ENCODE results near the gene TCF4. TPM values are rescaled to one million over a fixed set of nuclear protein-coding genes. Genes with fewer than 3 reads are reported as not detected.
A peak's percentile ranks its signal among the peaks of the same experiment; 100 is the strongest.

The TCF4 gene
- total RNA-seq, 1 donor from 2014 or later, result 7.2 TPM

DNA sequence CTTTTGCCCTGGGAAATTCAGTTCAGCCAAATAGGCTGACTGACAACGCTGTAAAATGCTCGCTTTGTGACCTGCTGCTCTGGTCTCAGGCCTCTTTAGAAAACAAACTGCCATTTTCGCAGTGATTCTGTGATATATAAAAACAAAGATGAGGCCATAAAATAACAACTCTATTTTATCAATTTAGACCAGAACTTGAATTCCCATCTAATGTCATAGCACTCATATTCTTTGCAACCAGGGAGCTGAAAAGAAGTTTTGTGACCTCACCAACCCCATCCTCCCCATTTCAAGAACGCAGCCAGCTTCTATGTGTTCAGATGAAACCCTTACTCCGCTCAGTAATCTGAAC is 40.3 kb downstream of the TCF4 start:
- H3K4me3 ChIP-seq (ENCODE audit: low read depth, low read length), result no peak overlapping the region
- TF ChIP-seq, protein P1, sequence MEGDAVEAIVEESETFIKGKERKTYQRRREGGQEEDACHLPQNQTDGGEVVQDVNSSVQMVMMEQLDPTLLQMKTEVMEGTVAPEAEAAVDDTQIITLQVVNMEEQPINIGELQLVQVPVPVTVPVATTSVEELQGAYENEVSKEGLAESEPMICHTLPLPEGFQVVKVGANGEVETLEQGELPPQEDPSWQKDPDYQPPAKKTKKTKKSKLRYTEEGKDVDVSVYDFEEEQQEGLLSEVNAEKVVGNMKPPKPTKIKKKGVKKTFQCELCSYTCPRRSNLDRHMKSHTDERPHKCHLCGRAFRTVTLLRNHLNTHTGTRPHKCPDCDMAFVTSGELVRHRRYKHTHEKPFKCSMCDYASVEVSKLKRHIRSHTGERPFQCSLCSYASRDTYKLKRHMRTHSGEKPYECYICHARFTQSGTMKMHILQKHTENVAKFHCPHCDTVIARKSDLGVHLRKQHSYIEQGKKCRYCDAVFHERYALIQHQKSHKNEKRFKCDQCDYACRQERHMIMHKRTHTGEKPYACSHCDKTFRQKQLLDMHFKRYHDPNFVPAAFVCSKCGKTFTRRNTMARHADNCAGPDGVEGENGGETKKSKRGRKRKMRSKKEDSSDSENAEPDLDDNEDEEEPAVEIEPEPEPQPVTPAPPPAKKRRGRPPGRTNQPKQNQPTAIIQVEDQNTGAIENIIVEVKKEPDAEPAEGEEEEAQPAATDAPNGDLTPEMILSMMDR (conservative IDR thresholded peaks at IDR 0.05; ENCODE audit: low read depth, low read length), result no peak
- DNase-seq (ENCODE audit: low read depth), result no peak

DNA sequence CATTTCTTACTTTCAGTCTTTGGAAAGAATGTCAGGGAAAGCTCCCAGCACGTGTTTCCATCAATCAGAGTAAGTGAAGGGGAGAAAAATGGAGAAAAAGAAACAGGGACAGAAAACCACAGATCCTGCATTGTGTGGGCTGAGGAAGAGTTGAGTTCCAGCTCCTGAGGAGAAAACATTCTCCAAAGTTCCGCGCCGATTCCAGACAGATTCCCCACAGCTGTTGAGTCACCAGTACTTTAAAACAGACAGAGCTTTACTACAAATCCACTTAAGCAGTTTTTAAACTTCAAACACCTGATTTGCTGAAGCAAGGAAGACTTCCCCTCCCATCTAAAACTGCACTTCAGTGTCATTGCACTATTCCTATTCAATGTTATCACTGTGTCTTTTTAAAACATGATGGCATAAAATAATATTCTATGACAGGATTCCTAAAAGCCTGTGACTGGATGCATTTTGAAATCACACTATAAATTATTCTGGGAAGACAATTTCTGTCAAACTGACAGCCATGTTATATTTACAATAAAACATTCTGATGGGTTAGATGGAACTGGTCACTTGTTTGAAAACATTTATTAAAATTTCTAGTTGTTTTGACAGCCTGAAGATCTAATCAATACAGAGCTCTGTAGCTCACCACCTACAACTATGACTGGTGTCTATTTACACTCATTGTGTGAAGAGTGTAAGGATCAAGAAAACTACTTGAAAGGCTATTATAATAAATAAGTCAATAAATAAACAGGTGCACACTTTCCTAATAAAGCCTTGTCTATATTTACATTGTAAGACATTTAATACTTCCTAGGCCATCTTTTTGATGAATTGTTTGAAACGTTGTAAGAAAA is 40.9 kb downstream of the TCF4 start:
- TF ChIP-seq, protein P1 (conservative IDR thresholded peaks at IDR 0.05; ENCODE audit: low read depth, low read length), result no peak
- DNase-seq (ENCODE audit: low read depth), result no peak
- peak overlapping the region; percentile 29 for H3K4me3 ChIP-seq (ENCODE audit: low read depth, low read length)

DNA sequence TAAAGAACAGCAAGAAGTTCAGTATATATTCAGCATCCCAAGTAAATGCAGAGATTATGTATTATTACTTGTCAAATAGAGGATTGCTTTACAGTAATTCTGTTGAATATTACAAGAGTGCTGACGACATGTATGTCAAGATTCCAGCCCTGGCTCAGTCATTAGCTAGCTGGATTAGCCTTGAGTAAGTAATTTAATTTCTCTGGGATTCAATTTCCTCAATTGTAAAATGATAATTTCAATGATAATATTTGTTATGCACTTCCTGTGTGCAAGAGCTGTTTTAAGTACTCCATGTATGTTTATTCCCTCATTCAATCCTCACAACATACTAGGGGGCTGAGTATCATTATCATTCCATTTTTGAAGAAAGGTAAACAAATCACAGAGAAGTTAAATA is 44.0 kb downstream of the TCF4 start:
- TF ChIP-seq, protein P1 (conservative IDR thresholded peaks at IDR 0.05; ENCODE audit: low read depth, low read length), result no peak
- no peak for DNase-seq (ENCODE audit: low read depth)
- H3K4me3 ChIP-seq (ENCODE audit: low read depth, low read length), result no peak overlapping the region

DNA sequence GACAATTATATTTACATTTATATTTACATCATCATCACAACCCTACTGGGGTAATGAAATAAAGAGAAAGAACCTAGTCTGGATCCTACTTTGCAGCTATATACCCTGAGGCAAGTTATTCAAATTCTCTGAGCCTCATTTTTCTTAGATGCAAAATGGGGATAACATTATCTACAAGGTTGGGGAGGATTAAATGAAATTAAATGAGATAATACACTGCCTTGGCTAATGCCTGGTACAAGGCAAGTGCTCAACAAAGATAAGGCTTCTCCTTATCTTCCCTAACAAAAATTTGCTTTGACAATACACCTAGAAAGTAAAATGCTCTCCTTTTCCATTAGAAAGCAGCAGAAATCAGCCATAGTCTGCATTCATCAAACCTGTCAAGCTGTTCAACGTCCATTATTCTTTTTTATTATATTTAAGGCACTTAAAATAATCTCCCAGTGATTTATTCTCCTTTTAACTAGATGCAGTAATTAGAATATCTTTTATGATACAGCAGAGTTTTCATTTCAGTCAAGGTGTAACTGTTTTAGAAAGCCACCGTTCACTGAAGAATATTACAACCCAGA is 44.8 kb downstream of the TCF4 start:
- no peak for DNase-seq (ENCODE audit: low read depth)
- TF ChIP-seq, protein P1 (conservative IDR thresholded peaks at IDR 0.05; ENCODE audit: low read depth, low read length), result no peak
- H3K4me3 ChIP-seq (ENCODE audit: low read depth, low read length), result no peak overlapping the region

DNA sequence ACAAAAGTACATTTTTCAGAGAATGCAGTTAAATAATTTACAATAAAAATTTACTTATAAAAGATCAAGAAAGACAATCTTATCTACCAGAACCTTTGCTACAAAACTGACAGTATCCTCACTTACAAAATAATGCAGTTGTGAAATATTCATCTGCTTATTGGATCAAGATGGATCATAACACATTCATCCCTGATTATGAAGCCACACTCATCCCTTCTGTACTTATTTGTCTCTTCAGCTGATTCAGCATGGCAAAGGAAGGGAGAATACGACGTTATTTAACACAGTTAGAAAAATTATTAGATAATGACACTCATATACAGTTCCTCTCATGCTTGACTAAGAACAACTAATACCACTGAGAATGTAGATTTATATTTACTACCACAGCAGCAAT is 46.4 kb downstream of the TCF4 start:
- no peak for DNase-seq (ENCODE audit: low read depth)
- H3K4me3 ChIP-seq (ENCODE audit: low read depth, low read length), result no peak overlapping the region
- TF ChIP-seq, protein P1 (conservative IDR thresholded peaks at IDR 0.05; ENCODE audit: low read depth, low read length), result no peak

DNA sequence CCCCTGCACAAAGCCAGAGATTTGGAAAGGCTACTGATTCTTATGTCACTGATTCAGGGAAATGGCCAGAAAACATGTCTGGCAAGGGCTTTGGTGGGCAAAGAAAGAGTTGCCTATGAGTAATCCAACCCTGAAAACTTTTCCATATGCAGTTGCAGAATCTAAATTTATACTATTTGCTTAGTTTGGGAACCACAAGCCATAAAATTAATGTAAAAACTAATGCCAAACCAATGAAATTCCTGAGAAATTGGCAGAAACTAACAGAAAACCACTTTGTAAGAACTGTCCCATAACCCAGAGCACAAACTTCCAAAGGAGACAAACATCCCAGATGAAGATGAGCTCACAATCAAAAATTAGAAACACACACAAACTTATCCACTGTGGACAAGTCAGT is 48.8 kb downstream of the TCF4 start:
- DNase-seq (ENCODE audit: low read depth), result no peak
- TF ChIP-seq, protein P1 (conservative IDR thresholded peaks at IDR 0.05; ENCODE audit: low read depth, low read length), result no peak
- H3K4me3 ChIP-seq (ENCODE audit: low read depth, low read length), result no peak overlapping the region

DNA sequence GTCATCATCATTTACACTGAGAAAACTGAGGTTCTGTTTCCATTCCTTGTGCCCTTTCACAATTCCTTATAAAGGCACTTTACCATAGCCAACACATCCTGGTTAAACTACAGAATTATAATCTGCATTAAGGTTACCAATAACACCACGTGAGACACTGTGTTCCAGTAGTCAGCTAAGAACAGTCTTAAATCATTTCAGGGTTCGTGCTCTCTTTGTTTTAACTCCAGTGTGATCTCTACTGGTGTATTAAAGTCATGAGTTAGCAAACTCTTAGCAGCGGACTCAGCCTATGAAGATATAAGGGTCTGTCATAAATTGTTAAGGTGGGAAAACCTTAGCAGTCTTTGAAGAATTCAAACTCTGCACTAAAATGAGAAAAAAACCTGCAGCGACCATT is 53.0 kb downstream of the TCF4 start:
- DNase-seq (ENCODE audit: low read depth), result no peak
- H3K4me3 ChIP-seq (ENCODE audit: low read depth, low read length), result no peak overlapping the region
- TF ChIP-seq, protein P1 (conservative IDR thresholded peaks at IDR 0.05; ENCODE audit: low read depth, low read length), result no peak

All from epithelial cell of proximal tubule (primary cell).